ENCODE data around the gene MRPL32. TPM values are rescaled to one million over a fixed set of nuclear protein-coding genes. Genes with fewer than 3 reads are reported as not detected.

MRPL32 gene
- total RNA-seq, 2 experiments from 2014 or later = 59.7 to 61.8 TPM

GRCh38 chr7:42935861-42936260 is 3.7 kb downstream of the MRPL32 start:
- H3K36me3 ChIP-seq (ENCODE audit: insufficient read depth, low read length) = peaks cover 64% of the 10 kb centered on the region
- ChIA-PET CTCF (ENCODE audit: unreplicated experiment) (no interaction called here), POLR2A (interaction anchor here (0.5 to 1.6 kb wide), 6 partner anchors 26 to 175 kb away, joined by 3 to 8 read pairs (median 5); no protein-coding TSS in a partner anchor)
- H3K4me3 ChIP-seq (ENCODE audit: low read depth, low read length, poor library complexity, severe bottlenecking) = no peak overlapping the region
- no peak overlapping the region for H3K4me2 ChIP-seq (ENCODE audit: low read length)
- H3K79me2 ChIP-seq (ENCODE audit: insufficient read depth, low read depth, low read length) = peaks cover 37% of the 10 kb centered on the region
- H3K9me2 ChIP-seq (ENCODE audit: insufficient read depth, low read length) = no peaks in the 10 kb centered on the region
- TF ChIP-seq CTCF (conservative IDR thresholded peaks at IDR 0.05; ENCODE audit: low read length) (no peak), EZH2phosphoT487 (IDR thresholded peaks at IDR 0.05; ENCODE audit: borderline replicate concordance, low read depth, low read length) (no peak)
- DNase-seq (ENCODE audit: low spot score) = no peak
- no peak overlapping the region for H3K27ac ChIP-seq (ENCODE audit: low read depth, low read length, poor library complexity, severe bottlenecking)
- peaks cover 5% of the 10 kb centered on the region for H4K20me1 ChIP-seq (ENCODE audit: insufficient read depth, low read length)
- peaks cover 9% of the 10 kb centered on the region for H3K4me1 ChIP-seq (ENCODE audit: insufficient read depth, low read length, poor library complexity, severe bottlenecking)
- H2AFZ ChIP-seq (ENCODE audit: low read length) = no peak overlapping the region
- no peaks in the 10 kb centered on the region for H3K9me3 ChIP-seq (ENCODE audit: low read length)
- intact Hi-C loops (cut with micrococcal nuclease; ENCODE audit: unreplicated experiment) = loop anchor here (10.0 kb wide), 1 partner anchor 649 kb away; the partner anchor contains the start of gene STK17A
- no TSS peak for BruUV-seq (replicated peaks)

- H3K27ac ChIP-seq (ENCODE audit: low read depth, low read length, poor library complexity, severe bottlenecking) = no peak overlapping the region
- POLR2A ChIA-PET = no interaction called here
- TF ChIP-seq EZH2phosphoT487 (IDR thresholded peaks at IDR 0.05; ENCODE audit: borderline replicate concordance, low read depth, low read length) (no peak), CTCF (conservative IDR thresholded peaks at IDR 0.05; ENCODE audit: low read length) (no peak)
- no peaks in the 10 kb centered on the region for H4K20me1 ChIP-seq (ENCODE audit: insufficient read depth, low read length)
- peaks cover 14% of the 10 kb centered on the region for H3K4me1 ChIP-seq (ENCODE audit: insufficient read depth, low read length, poor library complexity, severe bottlenecking)
- DNase-seq (ENCODE audit: low spot score) = no peak
- H2AFZ ChIP-seq (ENCODE audit: low read length) = no peak overlapping the region
- no TSS peak for BruUV-seq (replicated peaks)
- H3K9me3 ChIP-seq (ENCODE audit: low read length) = no peaks in the 10 kb centered on the region
- H3K36me3 ChIP-seq (ENCODE audit: insufficient read depth, low read length) = peaks cover 62% of the 10 kb centered on the region
- H3K4me2 ChIP-seq (ENCODE audit: low read length) = no peak overlapping the region
- no peaks in the 10 kb centered on the region for H3K9me2 ChIP-seq (ENCODE audit: insufficient read depth, low read length)
- intact Hi-C loops (cut with micrococcal nuclease; ENCODE audit: unreplicated experiment) = loop anchor here (2.0 to 10.0 kb wide), 3 partner anchors 115 to 645 kb away; partner anchors contain the start of gene STK17A
- peaks cover 2% of the 10 kb centered on the region; the same call in 1 of the 2 replicates for H3K79me2 ChIP-seq (ENCODE audit: insufficient read depth, low read depth, low read length)
- no peak overlapping the region for H3K4me3 ChIP-seq (ENCODE audit: low read depth, low read length, poor library complexity, severe bottlenecking)
- CTCF ChIA-PET (ENCODE audit: unreplicated experiment) = no interaction called here
Observed at GRCh38 chr7:42939457-42940240, 7.5 kb downstream of the MRPL32 start.
